HG03442 (cell line): Measurements from ENCODE around the gene PIRT.

ENCODE experiments used
- ATAC-seq: cut with Tn5 transposase; IDR thresholded peaks from one replicate; pipeline ENCODE4 v1.9.1; 2021; ENCODE audit warnings: mild to moderate bottlenecking, moderate library complexity; ENCODE audit not compliant: unreplicated experiment

Gene PIRT

GRCh38 chr17:10821770-10822169, 16.1 kb downstream of the PIRT start:
- no peak for ATAC-seq

- no peak for ATAC-seq
Measured at GRCh38 chr17:10821054-10821453, 16.8 kb downstream of the PIRT start.

- ATAC-seq: no peak
Measured at GRCh38 chr17:10815319-10815718, 22.6 kb downstream of the PIRT start.

- no peak for ATAC-seq
Measured at GRCh38 chr17:10814075-10814474, 23.8 kb downstream of the PIRT start.

GRCh38 chr17:10812674-10813073, 25.2 kb downstream of the PIRT start:
- ATAC-seq: no peak

GRCh38 chr17:10809605-10810004, 28.3 kb downstream of the PIRT start:
- ATAC-seq: no peak

- ATAC-seq: no peak
Measured at GRCh38 chr17:10807704-10808128, 30.2 kb downstream of the PIRT start.

- no peak for ATAC-seq
Measured at GRCh38 chr17:10806545-10807262, 31.2 kb downstream of the PIRT start.

GRCh38 chr17:10805911-10806310, 32.0 kb downstream of the PIRT start:
- no peak for ATAC-seq

- ATAC-seq: no peak
Measured at GRCh38 chr17:10804546-10804945, 33.3 kb downstream of the PIRT start.

GRCh38 chr17:10803830-10804475, 33.9 kb downstream of the PIRT start, which contains the start of gene TMEM238L:
TSS of gene TMEM238L (minus strand) at chr17:10804099. CDS start at chr17:10803963, 136 bp downstream.
- no peak for ATAC-seq

GRCh38 chr17:10803350-10803749, 34.5 kb downstream of the PIRT start:
- ATAC-seq: no peak

GRCh38 chr17:10802496-10803284, 35.2 kb downstream of the PIRT start:
- no peak for ATAC-seq

GRCh38 chr17:10799407-10799806, 38.5 kb downstream of the PIRT start:
- ATAC-seq: no peak

GRCh38 chr17:10798910-10799309, 39.0 kb downstream of the PIRT start:
- no peak for ATAC-seq

- no peak for ATAC-seq
Measured at GRCh38 chr17:10798332-10798749, 39.5 kb downstream of the PIRT start.

- ATAC-seq: no peak
Measured at GRCh38 chr17:10797476-10798328, 40.2 kb downstream of the PIRT start.

- ATAC-seq: no peak
Measured at GRCh38 chr17:10793816-10794215, 44.1 kb downstream of the PIRT start.

GRCh38 chr17:10793256-10793655, 44.6 kb downstream of the PIRT start:
- ATAC-seq: no peak

- no peak for ATAC-seq
Measured at GRCh38 chr17:10792151-10792550, 45.7 kb downstream of the PIRT start.
